ENCODE data around the gene ECE1. TPM values are rescaled to one million over a fixed set of nuclear protein-coding genes. Genes with fewer than 3 reads are reported as not detected.

The ECE1 gene
- total and polyA plus RNA-seq, 10 of the 15 experiments (the other 5 are each of a cell fraction or from before 2014, with no cell fraction given) = 0.97 to 81.0 (median 37.0) TPM

DNA sequence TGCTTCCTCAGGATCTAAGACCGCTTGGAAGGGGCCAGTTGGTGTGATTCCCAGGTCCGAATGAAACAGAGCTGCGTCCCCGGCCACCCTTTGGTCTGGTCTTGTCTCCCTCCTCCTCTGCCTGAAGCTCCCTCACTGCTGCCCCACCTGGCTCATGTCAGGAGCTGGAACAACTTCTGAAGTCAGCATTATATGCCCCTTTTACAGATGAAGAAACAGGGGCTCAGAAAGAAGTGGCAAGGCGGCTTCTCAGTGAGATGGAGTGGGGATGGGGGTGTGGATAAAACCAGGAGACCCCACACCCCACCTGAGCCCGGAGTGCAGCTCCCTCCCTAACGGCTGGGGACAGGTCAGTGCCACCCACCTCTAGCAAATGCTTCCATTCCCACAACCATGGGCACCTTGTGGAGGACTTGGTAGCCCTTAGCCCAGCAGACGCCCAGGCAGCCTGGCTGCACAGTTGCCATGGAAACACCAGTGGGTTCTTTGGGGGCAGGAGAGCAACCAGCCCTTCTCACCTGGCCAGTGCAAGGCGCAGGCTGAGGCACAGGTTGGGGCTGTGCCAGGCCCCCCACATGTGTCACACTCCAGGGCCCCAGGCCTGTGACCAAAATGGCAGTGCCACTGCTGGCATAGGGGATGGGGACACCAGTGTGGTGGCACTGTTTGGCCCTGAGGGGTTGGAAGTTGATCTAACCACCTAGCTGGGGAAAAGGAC is 31.9 kb upstream of the ECE1 start:
- H3K27ac ChIP-seq (ENCODE audit: control insufficient read depth, insufficient read depth) = no peak overlapping the region
- H3K27me3 ChIP-seq (replicated peaks in 1 of 2; ENCODE audit: control insufficient read depth in 2 of 2, insufficient read depth in 2 of 2, low read length in 1 of 2) = no peaks in the 10 kb centered on the region
- H3K4me1 ChIP-seq (ENCODE audit: control insufficient read depth, insufficient read depth, low read length) = peaks cover 35% of the 10 kb centered on the region
- no peak overlapping the region for H3K4me3 ChIP-seq
- RAD21 ChIA-PET (ENCODE audit: unreplicated experiment) = interaction anchor here (1.8 to 6.4 kb wide), 2 partner anchors 28 to 51 kb away, joined by 6 to 97 read pairs; no protein-coding TSS in a partner anchor
- ATAC-seq (no peak), FAIRE-seq (no peak), DNase-seq (ENCODE audit: low read depth, low spot score) (no peak)
- H3K9me3 ChIP-seq (replicated peaks; ENCODE audit: control insufficient read depth, insufficient read depth, low read length) = no peaks in the 10 kb centered on the region
- no peaks in the 10 kb centered on the region; the same call in none of the 2 replicates for H3K79me2 ChIP-seq (ENCODE audit: control insufficient read depth, insufficient read depth, low read length)
- in situ Hi-C loops (cut with MboI) (no loop called here), intact Hi-C loops (cut with micrococcal nuclease; ENCODE audit: unreplicated experiment) (no loop called here)
- no peak overlapping the region for H3K4me2 ChIP-seq (ENCODE audit: control insufficient read depth, insufficient read depth)
- peaks cover 0 to 12% of the 10 kb centered on the region in 2 experiments; a peak in 2 of 4 replicates for H3K36me3 ChIP-seq (ENCODE audit: control insufficient read depth in 2 of 2, insufficient read depth in 2 of 2, low read length in 1 of 2)
- CTCF ChIA-PET = interaction anchor here (1.5 to 8.4 kb wide), 4 partner anchors 14 to 52 kb away, joined by 5 to 95 read pairs (median 42); no protein-coding TSS in a partner anchor
- no peak for TF ChIP-seq IRF3 (IDR thresholded peaks at IDR 0.05)
- no peak overlapping the region for H3K9ac ChIP-seq (ENCODE audit: control insufficient read depth, insufficient read depth, low read length)
- 62% methylated on average over 9 of the region's 9 CpGs for WGBS (ENCODE audit: insufficient coverage, insufficient replicate concordance, low lambda C conversion rate, missing lambda C conversion rate)
- H2AFZ ChIP-seq (ENCODE audit: control insufficient read depth, low read depth, low read length) = no peak overlapping the region
- SMC1A ChIA-PET (ENCODE audit: uncharacterized antibody, unreplicated experiment) = interaction anchor here (1.2 to 8.3 kb wide), 4 partner anchors 9 to 29 kb away, joined by 5 to 119 read pairs (median 46); partner anchors contain the start of gene ECE1
- no peaks in the 10 kb centered on the region for H4K20me1 ChIP-seq (ENCODE audit: control insufficient read depth, insufficient read depth)
- BruUV-seq (replicated peaks) = no TSS peak
- POLR2A ChIA-PET = interaction anchor here (0.7 to 4.7 kb wide), 3 partner anchors 12 to 30 kb away, joined by 3 to 71 read pairs (median 6); partner anchors contain the start of gene ECE1

- Histone ChIP-seq H3K4me2 (ENCODE audit: control insufficient read depth, insufficient read depth) (no peak overlapping the region), H4K20me1 (ENCODE audit: control insufficient read depth, insufficient read depth) (no peaks in the 10 kb centered on the region), H3K79me2 (ENCODE audit: control insufficient read depth, insufficient read depth, low read length) (no peaks in the 10 kb centered on the region; the same call in none of the 2 replicates), H3K27ac (ENCODE audit: control insufficient read depth, insufficient read depth) (no peak overlapping the region), H3K9ac (ENCODE audit: control insufficient read depth, insufficient read depth, low read length) (no peak overlapping the region), H3K4me3 (no peak overlapping the region), H3K9me3 (replicated peaks; ENCODE audit: control insufficient read depth, insufficient read depth, low read length) (no peaks in the 10 kb centered on the region), H3K27me3 (replicated peaks in 1 of 2; ENCODE audit: control insufficient read depth in 2 of 2, insufficient read depth in 2 of 2, low read length in 1 of 2) (no peaks in the 10 kb centered on the region), H2AFZ (ENCODE audit: control insufficient read depth, low read depth, low read length) (no peak overlapping the region), H3K4me1 (ENCODE audit: control insufficient read depth, insufficient read depth, low read length) (peaks cover 26% of the 10 kb centered on the region), H3K36me3 (ENCODE audit: control insufficient read depth in 2 of 2, insufficient read depth in 2 of 2, low read length in 1 of 2) (peaks cover 0 to 12% of the 10 kb centered on the region in 2 experiments; a peak in 2 of 4 replicates)
- ATAC-seq (no peak), DNase-seq (ENCODE audit: low read depth, low spot score) (no peak), FAIRE-seq (no peak)
- WGBS (ENCODE audit: insufficient coverage, insufficient replicate concordance, low lambda C conversion rate, missing lambda C conversion rate) = 52% methylated on average over 11 of the region's 12 CpGs
- no TSS peak for BruUV-seq (replicated peaks)
- POLR2A ChIA-PET = interaction anchor here (0.5 to 1.5 kb wide), 3 partner anchors 15 to 47 kb away, joined by 3 to 5 read pairs (median 4); no protein-coding TSS in a partner anchor
- intact Hi-C loops (cut with micrococcal nuclease; ENCODE audit: unreplicated experiment) = no loop called here
- RAD21 ChIA-PET (ENCODE audit: unreplicated experiment) = no interaction called here
- SMC1A ChIA-PET (ENCODE audit: uncharacterized antibody, unreplicated experiment) = interaction anchor here (1.1 to 8.3 kb wide), 2 partner anchors 13 to 27 kb away, joined by 3 to 119 read pairs; partner anchors contain the start of gene ECE1
- CTCF ChIA-PET = interaction anchor here (7.4 to 8.4 kb wide), 2 partner anchors 15 to 26 kb away, joined by 59 to 95 read pairs; no protein-coding TSS in a partner anchor
- in situ Hi-C loops (cut with MboI) = no loop called here
- no peak for TF ChIP-seq ETV6 (conservative IDR thresholded peaks at IDR 0.05 in 1 of 2, IDR thresholded peaks at IDR 0.05 in 1 of 2; ENCODE audit: borderline replicate concordance in 1 of 2, low read depth in 1 of 2)
- TF ChIP-seq MEF2A (IDR thresholded peaks at IDR 0.05; ENCODE audit: insufficient read depth, low read depth, low read length) = no peak
- TF ChIP-seq RFX5 (IDR thresholded peaks at IDR 0.05; ENCODE audit: low read depth, low read length) = no peak
- no peak for TF ChIP-seq POLR2A (IDR thresholded peaks at IDR 0.05; ENCODE audit: low read depth, low read length)
- no peak for TF ChIP-seq SP1 (IDR thresholded peaks at IDR 0.05; ENCODE audit: low read depth, low read length)
- TF ChIP-seq, protein P1, sequence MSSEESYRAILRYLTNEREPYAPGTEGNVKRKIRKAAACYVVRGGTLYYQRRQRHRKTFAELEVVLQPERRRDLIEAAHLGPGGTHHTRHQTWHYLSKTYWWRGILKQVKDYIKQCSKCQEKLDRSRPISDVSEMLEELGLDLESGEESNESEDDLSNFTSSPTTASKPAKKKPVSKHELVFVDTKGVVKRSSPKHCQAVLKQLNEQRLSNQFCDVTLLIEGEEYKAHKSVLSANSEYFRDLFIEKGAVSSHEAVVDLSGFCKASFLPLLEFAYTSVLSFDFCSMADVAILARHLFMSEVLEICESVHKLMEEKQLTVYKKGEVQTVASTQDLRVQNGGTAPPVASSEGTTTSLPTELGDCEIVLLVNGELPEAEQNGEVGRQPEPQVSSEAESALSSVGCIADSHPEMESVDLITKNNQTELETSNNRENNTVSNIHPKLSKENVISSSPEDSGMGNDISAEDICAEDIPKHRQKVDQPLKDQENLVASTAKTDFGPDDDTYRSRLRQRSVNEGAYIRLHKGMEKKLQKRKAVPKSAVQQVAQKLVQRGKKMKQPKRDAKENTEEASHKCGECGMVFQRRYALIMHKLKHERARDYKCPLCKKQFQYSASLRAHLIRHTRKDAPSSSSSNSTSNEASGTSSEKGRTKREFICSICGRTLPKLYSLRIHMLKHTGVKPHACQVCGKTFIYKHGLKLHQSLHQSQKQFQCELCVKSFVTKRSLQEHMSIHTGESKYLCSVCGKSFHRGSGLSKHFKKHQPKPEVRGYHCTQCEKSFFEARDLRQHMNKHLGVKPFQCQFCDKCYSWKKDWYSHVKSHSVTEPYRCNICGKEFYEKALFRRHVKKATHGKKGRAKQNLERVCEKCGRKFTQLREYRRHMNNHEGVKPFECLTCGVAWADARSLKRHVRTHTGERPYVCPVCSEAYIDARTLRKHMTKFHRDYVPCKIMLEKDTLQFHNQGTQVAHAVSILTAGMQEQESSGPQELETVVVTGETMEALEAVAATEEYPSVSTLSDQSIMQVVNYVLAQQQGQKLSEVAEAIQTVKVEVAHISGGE (CRISPR knock-in tag; IDR thresholded peaks at IDR 0.05) = no peak
- TF ChIP-seq MXI1 (IDR thresholded peaks at IDR 0.05; ENCODE audit: low read depth, low read length) = no peak
- no peak for TF ChIP-seq JUND (IDR thresholded peaks at IDR 0.05; ENCODE audit: low read depth, low read length)
- no peak for TF ChIP-seq GATAD2B (conservative IDR thresholded peaks at IDR 0.05; ENCODE audit: low read depth)
Measured at GRCh38 chr1:21320410-21321108, 30.3 kb upstream of the ECE1 start.

All from GM12878 (cell line).